ENCODE measurements around the gene RIPOR1.

Gene RIPOR1

GRCh38 chr16:67546761-67547422, 18.3 kb downstream of the RIPOR1 start:
- TF ChIP-seq CTCF (conservative IDR thresholded peaks at IDR 0.05; ENCODE audit: low read depth, low read length), result peak; percentile 96
- no peak overlapping the region for H3K4me3 ChIP-seq (ENCODE audit: low read length)
- DNase-seq (ENCODE audit: low read depth), result no peak

GRCh38 chr16:67547423-67548264, 19.0 kb downstream of the RIPOR1 start:
- no peak for DNase-seq (ENCODE audit: low read depth)
- no peak overlapping the region for H3K4me3 ChIP-seq (ENCODE audit: low read length)
- TF ChIP-seq CTCF (conservative IDR thresholded peaks at IDR 0.05; ENCODE audit: low read depth, low read length), result no peak

GRCh38 chr16:67548265-67549126, 19.9 kb downstream of the RIPOR1 start:
- TF ChIP-seq CTCF (conservative IDR thresholded peaks at IDR 0.05; ENCODE audit: low read depth, low read length), result no peak
- DNase-seq (ENCODE audit: low read depth), result no peak
- no peak overlapping the region for H3K4me3 ChIP-seq (ENCODE audit: low read length)

GRCh38 chr16:67549240-67549639, 20.6 kb downstream of the RIPOR1 start:
- no peak overlapping the region for H3K4me3 ChIP-seq (ENCODE audit: low read length)
- TF ChIP-seq CTCF (conservative IDR thresholded peaks at IDR 0.05; ENCODE audit: low read depth, low read length), result no peak
- no peak for DNase-seq (ENCODE audit: low read depth)

GRCh38 chr16:67549936-67550335, 21.3 kb downstream of the RIPOR1 start:
- H3K4me3 ChIP-seq (ENCODE audit: low read length), result no peak overlapping the region
- no peak for TF ChIP-seq CTCF (conservative IDR thresholded peaks at IDR 0.05; ENCODE audit: low read depth, low read length)
- no peak for DNase-seq (ENCODE audit: low read depth)

GRCh38 chr16:67551091-67551490, 22.5 kb downstream of the RIPOR1 start:
- H3K4me3 ChIP-seq (ENCODE audit: low read length), result no peak overlapping the region
- DNase-seq (ENCODE audit: low read depth), result no peak
- TF ChIP-seq CTCF (conservative IDR thresholded peaks at IDR 0.05; ENCODE audit: low read depth, low read length), result no peak
